GM12892 (cell line): ENCODE measurements around the gene BHLHE40.

Experiments used
- POLR2A ChIP-seq: IDR thresholded peaks from 2 replicates; pipeline ENCODE4 v1.6.1; 2011; ENCODE audit warnings: low read depth, low read length, control low read depth
- POLR2AphosphoS5 ChIP-seq: IDR thresholded peaks from 2 replicates; pipeline ENCODE4 v1.6.1; 2011; ENCODE audit warnings: low read depth, low read length, control low read depth
- TAF1 ChIP-seq: IDR thresholded peaks from 2 replicates; pipeline ENCODE4 v1.6.1; 2011; ENCODE audit warnings: low read depth, mild to moderate bottlenecking, control low read depth, low read length, borderline replicate concordance

- TF ChIP-seq POLR2A (no peak), POLR2AphosphoS5 (no peak), TAF1 (no peak)
Observed at GRCh38 chr3:4950351-4950784, 28.9 kb upstream of the BHLHE40 start.
